Astrocyte (in vitro differentiated cells and primary cell): ENCODE measurements around the gene MYO7B. TPM values are rescaled to one million over a fixed set of nuclear protein-coding genes. Genes with fewer than 3 reads are reported as not detected.

Experiments used
- DNase-seq: peaks from one replicate; pipeline ENCODE4 v3.0.0-alpha.2; 2010; ENCODE audit warnings: low read depth
- FAIRE-seq: peaks from 2 replicates; lab custom pipeline; 2011; peaks lifted over from hg19 to GRCh38; lab: Jason Lieb, UNC
- H2AFZ ChIP-seq: 2 replicates; pipeline ENCODE4 v1.6.0; 2012; ENCODE audit warnings: low read depth, low read length, inconsistent platforms
- H3K27ac ChIP-seq: 2 replicates; pipeline ENCODE4 v1.5.1; 2011; ENCODE audit warnings: low read depth, low read length, inconsistent platforms
- H3K27me3 ChIP-seq: 2 replicates; pipeline ENCODE4 v1.6.0; 2011; ENCODE audit warnings: low read length, inconsistent platforms; ENCODE audit not compliant: insufficient read depth
- H3K36me3 ChIP-seq: 2 replicates; pipeline ENCODE4 v1.5.1; 2011; ENCODE audit warnings: low read length, inconsistent platforms; ENCODE audit not compliant: insufficient read depth
- H3K4me1 ChIP-seq: 2 replicates; pipeline ENCODE4 v1.5.1; 2011; ENCODE audit warnings: low read length, inconsistent platforms; ENCODE audit not compliant: insufficient read depth
- H3K4me2 ChIP-seq: 2 replicates; pipeline ENCODE4 v1.6.0; 2012; ENCODE audit warnings: low read length, inconsistent platforms
- H3K4me3 ChIP-seq: 2 replicates; pipeline ENCODE4 v1.5.1; 2011; ENCODE audit warnings: low read depth, mild to moderate bottlenecking, low read length, inconsistent platforms; ENCODE audit not compliant: insufficient read depth
- H3K79me2 ChIP-seq: 2 replicates; pipeline ENCODE4 v1.6.0; 2012; ENCODE audit warnings: mild to moderate bottlenecking, low read length, inconsistent platforms; ENCODE audit not compliant: insufficient read depth
- H3K9ac ChIP-seq: 2 replicates; pipeline ENCODE4 v1.6.0; 2012; ENCODE audit warnings: mild to moderate bottlenecking, low read length, inconsistent platforms
- H3K9me3 ChIP-seq: 2 replicates; pipeline ENCODE4 v1.5.1; 2012; ENCODE audit warnings: low read depth, mild to moderate bottlenecking, low read length, inconsistent platforms; ENCODE audit not compliant: insufficient read depth
- H4K20me1 ChIP-seq: 2 replicates; pipeline ENCODE4 v1.6.0; 2012; ENCODE audit warnings: low read length, inconsistent platforms; ENCODE audit not compliant: insufficient read depth
- H3K27ac Mint-ChIP-seq: one replicate; pipeline ENCODE4 v1.8.0; 2021; ENCODE audit warnings: mild to moderate bottlenecking, mixed read lengths; ENCODE audit not compliant: unreplicated experiment
- H3K27me3 Mint-ChIP-seq: one replicate; pipeline ENCODE4 v1.8.0; 2021; ENCODE audit warnings: low read depth, mixed read lengths; ENCODE audit not compliant: unreplicated experiment
- H3K36me3 Mint-ChIP-seq: one replicate; pipeline ENCODE4 v1.8.0; 2021; ENCODE audit warnings: low read depth, mixed read lengths; ENCODE audit not compliant: unreplicated experiment
- H3K4me1 Mint-ChIP-seq: one replicate; pipeline ENCODE4 v1.8.0; 2021; ENCODE audit warnings: low read depth, mixed read lengths; ENCODE audit not compliant: unreplicated experiment
- H3K4me3 Mint-ChIP-seq: one replicate; pipeline ENCODE4 v1.8.0; 2021; ENCODE audit warnings: mild to moderate bottlenecking, moderate library complexity, mixed read lengths; ENCODE audit not compliant: unreplicated experiment
- H3K9me3 Mint-ChIP-seq: one replicate; pipeline ENCODE4 v1.8.0; 2021; ENCODE audit warnings: mild to moderate bottlenecking, mixed read lengths; ENCODE audit not compliant: unreplicated experiment
- CTCF ChIP-seq: IDR thresholded peaks from 2 replicates; pipeline ENCODE4 v1.5.1; 2011; ENCODE audit warnings: low read depth, mild to moderate bottlenecking, inconsistent platforms, low read length, moderate library complexity; ENCODE audit not compliant: insufficient read depth
- EZH2 ChIP-seq: IDR thresholded peaks from 2 replicates; pipeline ENCODE4 v1.6.1; 2012; ENCODE audit warnings: mild to moderate bottlenecking, low read length, inconsistent platforms; ENCODE audit not compliant: insufficient read depth
- total RNA-seq: library from RNA; stranded (reverse); gene quantifications from 2 replicates; pipeline ENCODE4 v1.2.1, GENCODE V29; 2021

The MYO7B gene
- total RNA-seq, 1 donor from 2014 or later = 0.77 TPM

- Histone ChIP-seq H3K27me3 (no peaks in the 10 kb centered on the region), H3K4me3 (no peak overlapping the region), H3K79me2 (no peaks in the 10 kb centered on the region), H3K4me1 (peaks cover 14% of the 10 kb centered on the region), H4K20me1 (no peaks in the 10 kb centered on the region), H3K4me2 (no peak overlapping the region), H3K27ac (no peak overlapping the region), H3K9ac (no peak overlapping the region), H2AFZ (no peak overlapping the region), H3K9me3 (no peaks in the 10 kb centered on the region), H3K36me3 (no peaks in the 10 kb centered on the region)
- Mint-ChIP-seq H3K4me3 (peak overlapping the region; percentile 45), H3K36me3 (peaks cover 5% of the 10 kb centered on the region), H3K4me1 (peaks cover 6% of the 10 kb centered on the region), H3K27ac (no peak overlapping the region), H3K27me3 (no peaks in the 10 kb centered on the region), H3K9me3 (no peaks in the 10 kb centered on the region)
- FAIRE-seq = no peak
- no peak for TF ChIP-seq CTCF
- no peak for DNase-seq
Observed at GRCh38 chr2:127639111-127639474, 103.6 kb downstream of the MYO7B start.

- Histone ChIP-seq H3K4me1 (peaks cover 14% of the 10 kb centered on the region), H3K79me2 (no peaks in the 10 kb centered on the region), H3K4me3 (no peak overlapping the region), H3K9me3 (no peaks in the 10 kb centered on the region), H3K4me2 (no peak overlapping the region), H3K36me3 (no peaks in the 10 kb centered on the region), H2AFZ (no peak overlapping the region), H3K9ac (no peak overlapping the region), H3K27me3 (no peaks in the 10 kb centered on the region), H4K20me1 (no peaks in the 10 kb centered on the region), H3K27ac (no peak overlapping the region)
- Mint-ChIP-seq H3K4me1 (peaks cover 8% of the 10 kb centered on the region), H3K9me3 (no peaks in the 10 kb centered on the region), H3K27me3 (no peaks in the 10 kb centered on the region), H3K27ac (no peak overlapping the region), H3K36me3 (peaks cover 6% of the 10 kb centered on the region), H3K4me3 (no peak overlapping the region)
- DNase-seq (no peak), FAIRE-seq (no peak)
- no peak for TF ChIP-seq CTCF
- no peak for TF ChIP-seq EZH2
Observed at GRCh38 chr2:127640082-127641072, 104.9 kb downstream of the MYO7B start.

- Histone ChIP-seq H3K4me2 (no peak overlapping the region), H2AFZ (no peak overlapping the region), H3K27ac (no peak overlapping the region), H3K9ac (no peak overlapping the region), H3K27me3 (no peaks in the 10 kb centered on the region), H4K20me1 (no peaks in the 10 kb centered on the region), H3K79me2 (no peaks in the 10 kb centered on the region), H3K4me1 (peaks cover 14% of the 10 kb centered on the region), H3K9me3 (no peaks in the 10 kb centered on the region), H3K4me3 (no peak overlapping the region), H3K36me3 (no peaks in the 10 kb centered on the region)
- H3K4me1 Mint-ChIP-seq = peaks cover 10% of the 10 kb centered on the region
- H3K9me3 Mint-ChIP-seq = no peaks in the 10 kb centered on the region
- no peak overlapping the region for H3K27ac Mint-ChIP-seq
- TF ChIP-seq EZH2 = no peak
- no peak for TF ChIP-seq CTCF
- no peak overlapping the region for H3K4me3 Mint-ChIP-seq
- FAIRE-seq (no peak), DNase-seq (no peak)
- H3K27me3 Mint-ChIP-seq = no peaks in the 10 kb centered on the region
- peaks cover 4% of the 10 kb centered on the region for H3K36me3 Mint-ChIP-seq
Observed at GRCh38 chr2:127641133-127641532, 105.7 kb downstream of the MYO7B start.
